Measurements from ENCODE around the gene IQCN. TPM values are rescaled to one million over a fixed set of nuclear protein-coding genes. Genes with fewer than 3 reads are reported as not detected.
A peak's percentile ranks its signal among the peaks of the same experiment; 100 is the strongest.

IQCN gene
- polyA plus RNA-seq, 4 donors = 4.6 to 7.2 (median 5.5) TPM

DNA sequence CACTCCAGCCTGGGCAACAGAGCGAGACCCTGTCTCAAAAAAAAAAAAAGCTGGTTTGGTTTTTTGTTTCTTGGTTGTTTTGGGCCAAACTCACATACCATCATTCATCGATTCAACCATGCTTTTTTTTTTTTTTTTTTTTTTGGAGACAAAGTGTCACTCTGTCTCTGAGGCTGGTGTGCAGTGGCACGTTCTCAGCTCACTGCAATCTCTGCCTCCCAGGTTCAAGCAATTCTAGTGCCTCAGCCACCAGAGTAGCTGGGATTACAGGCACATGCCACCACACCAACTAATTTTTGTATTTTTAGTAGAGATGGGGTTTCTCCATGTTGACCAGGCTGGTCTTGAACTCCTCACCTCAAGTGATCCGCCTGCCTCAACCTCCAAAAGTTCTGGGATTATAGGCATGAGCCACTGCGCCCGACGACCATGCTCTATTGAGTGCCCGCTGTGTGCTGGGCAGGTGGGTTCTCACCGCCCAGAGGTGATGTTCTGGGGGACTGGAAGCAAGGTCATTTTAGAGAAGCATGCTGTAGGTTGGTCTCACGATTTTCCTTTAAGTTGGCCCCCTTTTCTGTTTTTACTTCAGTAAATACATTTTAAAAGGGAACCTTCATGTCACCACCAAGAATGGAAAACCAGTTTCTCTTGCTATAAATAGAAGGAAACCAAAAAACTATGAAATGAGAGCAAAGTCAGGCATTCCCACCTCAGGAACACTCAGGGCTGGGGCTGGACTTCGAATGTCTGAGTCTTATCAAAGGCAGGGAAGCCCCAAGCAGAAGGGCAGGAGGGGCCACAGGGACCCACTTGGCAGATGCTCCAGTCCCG, 15.4 kb upstream of the IQCN start:
- no peak for DNase-seq (ENCODE audit: low read depth in 4 of 4, low spot score in 3 of 4)

DNA sequence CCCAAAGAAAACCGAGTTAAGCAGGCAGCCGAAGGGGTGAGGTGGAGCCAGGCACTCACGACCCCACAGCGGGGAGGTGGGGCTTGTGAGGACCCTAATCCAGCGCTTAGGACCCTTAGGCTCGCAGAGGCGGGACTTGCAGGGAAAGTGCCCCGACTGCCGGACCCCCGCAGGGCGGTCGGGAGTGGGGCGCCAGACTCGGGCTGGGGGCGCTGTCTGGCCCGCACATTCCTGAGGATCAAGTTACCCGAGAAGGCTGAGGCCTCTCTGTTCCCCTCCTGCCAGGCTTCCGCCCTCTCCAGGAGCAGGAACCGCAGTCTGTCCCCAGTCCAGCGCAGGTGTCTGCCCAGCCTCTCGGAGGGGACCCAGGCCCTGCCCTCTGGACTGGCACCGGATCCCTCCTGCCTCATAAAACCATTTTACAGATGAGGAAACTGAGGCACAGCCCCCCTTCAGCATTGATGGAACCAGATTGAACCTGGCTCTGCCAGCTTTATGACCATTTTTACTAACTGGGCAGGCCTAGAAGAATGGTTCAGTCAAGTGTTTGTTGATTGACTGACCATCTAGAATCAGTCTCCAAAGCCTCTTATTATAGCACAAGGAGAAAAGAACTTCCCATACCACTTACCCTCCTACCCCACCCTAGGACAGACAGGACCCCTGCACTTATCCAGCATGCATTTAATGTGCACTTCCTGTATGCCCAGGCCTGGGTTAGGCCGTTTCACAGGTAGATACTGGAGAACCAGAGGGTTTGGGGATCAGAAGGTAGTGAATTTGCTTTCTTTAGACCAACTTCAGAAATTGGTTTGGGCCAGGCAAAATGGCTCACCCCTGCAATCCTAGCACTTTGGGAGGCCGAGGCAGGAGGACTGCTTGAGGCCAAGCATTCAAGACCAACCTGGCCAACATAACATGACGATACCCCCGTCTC, 13.9 kb upstream of the IQCN start:
- no peak for DNase-seq (ENCODE audit: low read depth in 4 of 4, low spot score in 3 of 4)

DNA sequence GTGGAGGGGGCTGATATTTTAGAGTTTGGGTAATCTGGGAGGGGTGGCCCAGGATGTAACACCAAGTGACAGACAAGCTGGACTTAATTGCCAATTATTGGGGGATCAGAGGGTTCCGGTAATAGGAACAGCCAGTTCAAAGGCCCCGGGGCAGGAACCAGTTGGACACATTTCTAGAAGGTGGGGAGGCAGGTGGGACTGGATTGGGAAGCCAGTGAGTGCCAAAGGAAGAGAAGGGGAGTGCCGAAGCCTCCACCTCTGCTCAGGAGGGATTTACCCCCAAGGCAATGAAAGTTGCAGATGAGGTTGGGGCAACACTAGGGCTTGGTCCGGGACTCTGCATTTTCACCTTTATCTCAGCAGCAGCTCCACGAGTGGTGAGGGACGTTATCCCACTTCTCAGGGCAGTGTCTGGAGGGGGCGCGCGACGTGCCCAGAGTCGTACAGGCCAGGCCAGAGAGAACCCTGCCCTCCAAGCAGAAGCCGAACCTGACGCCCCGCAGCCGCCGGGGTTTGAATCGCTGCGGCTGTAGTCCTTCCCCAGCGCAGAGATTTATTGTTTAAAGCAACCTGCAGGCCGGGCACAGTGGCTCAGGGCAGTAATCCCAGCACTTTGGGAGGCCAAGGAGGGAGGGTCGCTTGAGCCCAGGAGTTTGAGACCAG, 12.9 kb upstream of the IQCN start:
- no peak for DNase-seq (ENCODE audit: low read depth in 4 of 4, low spot score in 3 of 4)

DNA sequence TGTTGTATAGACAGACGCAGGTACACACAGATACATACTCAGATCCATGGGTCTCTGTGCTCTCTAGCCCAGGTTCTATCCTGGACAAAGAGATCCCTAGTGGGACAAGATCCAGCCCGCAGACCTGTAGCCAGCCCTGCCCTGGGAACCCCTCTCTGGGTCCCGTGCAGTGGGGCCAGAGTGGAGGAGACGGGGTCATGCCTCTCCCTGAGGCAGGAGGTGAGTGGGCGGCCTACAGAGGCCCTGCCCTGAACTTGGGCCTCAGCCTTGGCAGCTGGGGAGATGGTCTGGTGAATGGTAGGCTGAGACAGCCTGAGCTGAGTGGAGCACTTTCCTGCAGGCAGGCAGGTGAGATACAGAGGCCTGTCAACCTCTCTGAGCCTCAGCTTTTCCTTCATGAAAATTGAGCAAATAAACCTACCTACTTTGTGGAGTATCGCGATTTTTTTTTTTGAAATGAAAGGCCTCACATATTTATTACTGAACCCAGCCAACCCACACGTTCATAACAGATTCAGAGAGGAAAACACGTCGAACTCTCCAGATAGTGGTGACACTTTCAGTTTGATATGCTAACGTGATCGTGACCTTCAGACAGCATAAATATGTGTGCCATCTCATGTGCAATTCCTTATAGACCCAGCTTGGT, 10.6 kb upstream of the IQCN start:
- DNase-seq (ENCODE audit: low read depth in 4 of 4, low spot score in 3 of 4) = no peak

DNA sequence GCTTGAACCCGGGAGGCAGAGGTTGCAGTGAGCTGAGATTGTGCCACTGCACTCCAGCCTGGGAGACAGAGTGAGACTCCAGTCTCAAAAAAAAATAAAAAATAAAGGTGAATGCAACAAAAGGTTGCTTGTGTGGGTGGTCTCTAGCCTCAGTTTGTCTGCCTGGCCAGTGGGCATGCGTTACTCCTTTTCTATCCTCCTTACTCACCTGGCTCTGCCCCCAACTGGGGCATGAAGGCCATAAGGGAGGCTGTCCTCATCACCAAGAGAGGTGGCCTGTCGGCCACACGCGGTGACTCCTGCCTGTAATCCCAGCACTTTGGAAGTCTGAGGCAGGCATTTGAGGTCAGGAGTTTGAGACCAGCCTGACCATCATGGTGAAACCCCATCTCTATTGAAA, 9.1 kb upstream of the IQCN start:
- no peak for DNase-seq (ENCODE audit: low read depth in 4 of 4, low spot score in 3 of 4)

DNA sequence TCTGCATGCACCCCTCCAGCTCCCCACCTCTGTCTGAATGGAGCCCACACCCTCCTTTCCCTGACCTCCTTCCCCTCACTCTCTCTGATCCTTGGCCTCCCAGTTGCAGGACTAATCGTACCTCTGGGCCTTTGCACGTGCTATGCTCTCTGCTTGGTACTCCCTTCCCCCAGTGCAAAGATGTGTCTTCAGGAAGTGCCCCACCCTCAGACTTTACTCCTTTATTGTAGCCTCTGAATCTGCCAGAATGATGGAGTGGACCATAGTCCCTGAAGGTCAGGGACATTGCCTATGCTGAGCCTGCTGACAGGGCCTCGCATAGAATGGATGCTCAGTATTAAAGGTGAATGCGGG, 8.5 kb upstream of the IQCN start:
- DNase-seq (ENCODE audit: low read depth in 4 of 4, low spot score in 3 of 4) = no peak

DNA sequence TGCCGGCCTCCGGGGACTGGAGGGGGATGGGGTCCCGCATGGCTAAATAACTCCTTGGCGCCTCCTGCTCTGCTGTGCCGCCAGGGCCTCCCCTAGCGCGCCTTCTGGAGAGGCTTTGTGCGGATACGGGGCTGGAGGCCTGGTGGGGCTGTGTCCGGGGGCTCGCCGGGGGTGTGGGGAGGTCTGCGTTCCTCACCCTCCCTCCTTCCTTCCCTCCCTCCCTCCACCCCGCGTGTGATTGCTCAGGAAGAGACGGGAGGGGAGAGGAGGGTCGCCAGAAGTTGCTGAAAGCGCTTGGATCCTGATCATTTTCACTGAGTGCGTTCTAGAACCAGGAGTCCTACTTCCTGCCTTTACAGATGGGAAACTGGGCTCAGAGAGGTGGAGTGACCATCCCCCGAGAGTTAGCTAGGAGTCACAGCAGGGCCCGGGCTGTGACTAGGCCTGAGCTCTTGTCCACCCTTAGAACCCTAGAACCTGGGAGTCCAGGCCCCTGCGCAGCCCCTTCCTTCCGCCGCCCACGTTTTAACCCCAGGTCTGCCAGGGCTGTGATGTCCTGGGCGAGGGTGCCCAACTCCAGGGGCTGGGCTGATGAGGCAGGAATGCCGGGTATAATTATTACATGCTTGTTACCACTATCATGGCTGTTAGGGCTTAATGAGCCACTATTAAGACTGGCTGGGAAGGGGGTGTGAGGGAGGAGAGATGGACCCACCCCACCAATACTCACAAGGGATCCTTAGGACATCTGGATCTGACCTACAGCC, 8.0 kb upstream of the IQCN start:
- no peak for DNase-seq (ENCODE audit: low read depth in 4 of 4, low spot score in 3 of 4)

DNA sequence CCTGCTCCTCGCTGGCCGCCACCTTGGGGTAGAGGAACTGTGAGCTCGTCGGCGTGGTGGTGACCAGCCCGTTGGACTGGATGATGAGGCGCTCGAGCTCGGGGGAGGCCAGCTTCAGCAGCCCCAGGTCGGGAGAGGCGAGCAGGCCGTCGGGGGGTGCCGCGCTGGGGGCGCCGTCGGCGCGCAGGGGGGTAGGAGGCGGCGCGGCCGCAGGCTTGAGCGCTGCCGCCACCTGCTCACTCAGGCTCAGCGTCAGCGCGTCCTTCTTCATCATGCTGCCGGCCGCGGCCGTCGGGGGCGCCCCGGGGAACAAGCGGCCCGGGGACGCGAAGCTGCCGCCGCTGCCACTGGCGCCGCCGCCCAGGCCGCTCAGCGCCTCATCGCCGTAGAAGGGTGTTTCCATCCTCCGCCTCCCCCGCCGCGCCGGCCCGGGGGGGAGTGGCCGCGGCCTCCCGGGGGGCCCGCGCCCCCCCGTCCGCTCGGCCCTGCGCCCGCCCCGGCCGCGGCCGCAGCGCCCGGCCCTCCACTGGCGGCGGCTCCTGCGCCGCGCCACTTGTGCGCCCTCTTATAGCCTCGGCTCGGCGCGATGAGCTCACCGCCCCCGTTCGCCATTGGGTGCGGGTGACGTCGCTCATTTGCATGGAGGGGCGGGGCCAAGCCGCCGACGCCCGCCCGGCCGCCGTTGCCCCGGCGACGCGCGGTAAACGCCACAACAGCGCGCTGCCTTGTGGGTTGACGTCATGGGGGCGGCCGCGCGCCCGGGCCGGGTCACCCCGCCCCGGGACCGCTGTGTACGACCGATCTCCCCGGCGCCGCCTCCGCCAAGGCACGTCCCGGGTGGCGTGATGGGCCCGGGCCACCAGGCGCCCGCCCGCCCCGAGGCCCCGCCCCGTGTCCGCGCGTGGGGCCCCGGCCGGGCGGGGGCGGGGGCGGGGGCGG, 7.1 kb upstream of the IQCN start, which contains the start of gene JUND:
TSS of gene JUND (minus strand) at position 541 of the 939 bp plus-strand sequence. CDS start at position 403, 138 bp downstream.
- peak; percentile 94 to 97 (median 94) for DNase-seq (ENCODE audit: low read depth in 4 of 4, low spot score in 3 of 4)

DNA sequence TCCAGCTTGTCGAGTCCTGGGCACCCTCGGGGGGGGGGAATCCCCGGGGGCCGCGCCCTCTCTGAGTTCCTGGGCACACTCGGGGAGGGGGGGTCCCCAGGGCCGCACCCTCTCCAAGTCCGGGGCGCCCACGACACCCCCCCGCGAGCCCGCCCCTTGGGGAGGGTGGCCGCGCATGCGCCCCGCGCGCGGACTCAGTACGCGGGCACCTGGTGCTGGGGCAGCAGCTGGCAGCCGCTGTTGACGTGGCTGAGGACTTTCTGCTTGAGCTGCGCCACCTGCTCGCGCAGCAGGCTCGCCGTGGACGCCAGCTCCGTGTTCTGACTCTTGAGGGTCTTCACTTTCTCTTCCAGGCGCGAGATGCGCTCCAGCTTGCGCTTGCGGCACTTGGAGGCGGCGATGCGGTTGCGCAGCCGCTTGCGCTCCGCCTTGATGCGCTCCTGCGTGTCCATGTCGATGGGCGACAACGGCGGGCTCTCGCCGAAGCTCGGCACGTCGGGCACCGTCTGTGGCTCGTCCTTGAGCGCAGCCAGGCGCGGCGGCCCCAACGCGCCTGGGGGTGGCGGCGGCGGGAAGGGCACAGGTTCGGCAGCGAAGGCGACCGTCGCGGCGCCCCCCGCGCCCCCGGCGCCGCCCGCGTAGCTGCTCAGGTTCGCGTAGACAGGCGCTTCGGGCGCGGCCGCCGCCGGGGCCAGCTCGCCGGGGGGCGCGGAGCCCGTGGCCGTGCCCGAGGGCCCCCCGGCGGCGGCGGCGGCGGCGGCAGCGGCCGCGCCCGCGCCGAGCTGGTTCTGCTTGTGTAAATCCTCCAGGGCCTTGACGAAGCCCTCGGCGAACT, 6.2 kb upstream of the IQCN start:
- DNase-seq (ENCODE audit: low read depth in 4 of 4, low spot score in 3 of 4) = no peak

DNA sequence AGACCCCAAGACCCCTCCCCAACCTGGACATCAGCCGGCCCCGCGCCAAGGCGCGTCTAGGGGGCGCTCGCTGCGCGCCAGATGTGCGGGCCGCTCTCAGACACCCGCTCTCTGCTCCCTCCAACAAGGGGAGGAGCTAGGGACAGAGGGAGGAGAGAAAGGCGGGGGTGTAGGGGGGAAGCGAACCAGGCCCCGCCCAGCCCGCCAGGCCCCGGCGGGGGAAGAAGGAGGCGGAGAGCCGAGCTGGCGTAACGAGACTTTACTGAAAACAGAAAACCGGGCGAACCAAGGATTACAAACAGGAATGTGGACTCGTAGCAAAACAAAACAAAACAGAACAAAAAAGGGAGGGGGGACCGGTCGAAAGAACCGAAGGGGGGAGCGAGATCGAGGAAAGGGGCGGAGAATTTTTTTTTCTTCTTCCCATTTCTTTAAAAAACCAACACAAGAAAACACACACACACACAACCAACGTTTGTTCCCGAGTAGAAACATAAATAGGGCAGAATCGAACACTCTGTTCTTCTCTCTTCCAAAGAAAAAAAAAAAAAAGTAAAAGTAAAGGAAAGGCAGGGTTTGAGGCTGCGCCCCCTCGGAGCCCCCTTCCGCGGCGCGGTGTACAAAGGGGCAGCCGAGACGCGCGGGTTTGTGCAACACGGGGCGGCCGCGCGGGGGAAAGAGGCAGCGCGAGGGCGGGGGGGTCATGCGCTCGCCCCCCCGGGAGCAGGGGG, 5.4 kb upstream of the IQCN start:
- DNase-seq (ENCODE audit: low read depth in 4 of 4, low spot score in 3 of 4) = peak; percentile 83 to 94 (median 91)

DNA sequence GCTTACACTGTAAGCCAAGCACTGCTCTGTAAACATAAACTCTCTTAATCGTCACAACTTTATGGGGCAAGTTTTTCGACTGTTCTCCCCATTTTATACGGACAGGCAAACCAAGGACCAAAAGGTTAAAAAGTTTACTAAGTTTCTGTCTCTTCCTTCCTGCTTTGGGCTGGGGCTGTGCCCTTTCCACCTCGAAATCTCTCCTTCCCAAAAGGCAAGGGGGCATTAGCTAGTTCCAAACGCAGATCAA, 4.9 kb upstream of the IQCN start:
- no peak for DNase-seq (ENCODE audit: low read depth in 4 of 4, low spot score in 3 of 4)

DNA sequence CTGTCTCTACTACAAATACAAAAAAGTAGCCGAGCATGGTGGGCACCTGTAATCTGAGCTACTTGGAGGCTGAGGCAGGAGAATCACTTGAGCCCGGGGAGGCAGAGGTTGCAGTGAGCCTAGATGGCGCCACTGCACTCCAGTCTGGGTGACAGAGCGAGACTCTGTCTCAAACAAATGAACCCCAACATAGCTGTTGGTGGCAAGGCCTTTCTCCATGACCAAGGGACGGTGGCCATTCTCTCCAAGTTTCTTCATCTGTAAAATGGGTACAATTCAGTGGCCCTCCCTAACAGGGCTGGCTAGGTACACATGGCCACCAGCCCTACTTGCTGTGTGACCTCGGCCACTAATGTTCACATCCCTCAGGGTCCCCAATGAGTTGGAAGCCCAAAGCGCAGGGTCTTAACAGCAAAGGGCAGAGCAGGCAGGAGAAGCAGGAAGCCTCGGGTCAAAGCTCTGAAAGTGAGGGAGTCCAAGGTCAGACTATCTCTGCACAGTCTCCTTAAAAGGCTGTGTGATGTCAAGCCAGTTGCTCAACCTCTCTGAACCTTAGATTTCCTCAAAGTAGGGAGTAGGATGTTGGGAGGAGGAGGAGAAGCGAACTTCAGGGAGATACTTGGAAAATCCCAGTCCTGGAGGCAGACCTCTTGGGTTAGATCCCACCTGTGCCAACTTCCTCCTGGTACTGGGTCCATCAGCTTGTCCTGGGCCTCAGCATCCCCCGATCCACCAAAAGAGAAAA, 4.4 kb upstream of the IQCN start:
- no peak for DNase-seq (ENCODE audit: low read depth in 4 of 4, low spot score in 3 of 4)

DNA sequence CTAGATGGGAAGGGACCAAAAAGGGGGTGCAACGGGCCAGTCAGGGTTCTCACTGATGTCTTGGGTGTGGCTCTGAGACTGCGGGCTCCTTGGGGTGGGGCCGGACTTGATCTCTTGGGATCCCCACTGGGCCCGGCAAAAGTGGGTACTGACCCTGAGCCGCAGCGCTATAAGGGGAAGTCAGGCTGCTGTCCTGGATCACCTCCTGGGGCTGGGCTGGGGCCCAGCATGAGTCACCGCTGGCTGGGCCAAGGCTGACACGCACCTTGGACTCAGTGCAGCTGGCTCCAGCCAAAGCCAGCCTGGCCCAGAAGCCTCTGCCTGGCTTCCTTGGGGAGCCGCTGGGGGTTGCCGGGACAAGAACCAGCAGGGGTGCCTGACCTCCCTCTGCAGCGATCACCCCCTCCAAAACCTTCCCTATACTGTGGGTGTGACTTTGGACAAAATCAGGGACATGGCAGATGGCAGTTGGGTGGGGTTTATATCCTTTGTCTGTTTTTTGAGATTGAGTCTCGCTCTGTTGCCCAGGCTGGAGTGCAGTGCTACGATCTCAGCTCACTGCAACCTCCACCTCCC, 617 bp upstream of the IQCN start:
- DNase-seq (ENCODE audit: low read depth in 4 of 4, low spot score in 3 of 4) = no peak

DNA sequence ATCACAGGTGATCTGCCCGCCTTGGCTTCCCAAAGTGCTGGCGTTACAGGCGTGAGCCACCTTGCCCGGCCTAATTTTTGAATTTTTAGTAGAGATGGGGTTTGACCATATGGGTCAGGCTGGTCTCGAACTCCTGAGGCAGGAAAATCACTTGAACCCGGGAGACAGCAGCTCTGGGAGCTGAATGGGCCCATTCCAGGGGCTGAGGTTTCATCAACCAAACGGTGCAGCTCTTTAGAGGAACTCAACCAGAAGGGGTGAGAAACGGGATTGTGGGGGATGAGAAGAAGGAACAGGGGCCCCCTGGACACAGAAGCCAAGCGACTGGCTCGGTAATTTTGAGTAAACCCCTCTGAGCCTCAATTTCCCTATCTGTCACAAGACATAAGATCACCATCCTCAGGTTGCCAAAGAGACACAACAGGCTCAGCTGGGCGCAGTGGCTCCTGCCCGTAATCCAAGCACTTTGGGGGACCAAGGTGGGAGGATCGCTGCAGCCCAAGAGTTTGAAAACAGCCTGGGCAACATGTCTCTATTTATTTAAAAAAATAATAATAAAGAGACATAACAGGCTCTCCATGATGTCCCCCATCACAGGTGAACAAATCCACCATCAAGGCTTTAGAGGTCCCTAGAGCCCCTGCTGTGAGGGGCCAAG, 562 bp downstream of the IQCN start:
- no peak for DNase-seq (ENCODE audit: low read depth in 4 of 4, low spot score in 3 of 4)

DNA sequence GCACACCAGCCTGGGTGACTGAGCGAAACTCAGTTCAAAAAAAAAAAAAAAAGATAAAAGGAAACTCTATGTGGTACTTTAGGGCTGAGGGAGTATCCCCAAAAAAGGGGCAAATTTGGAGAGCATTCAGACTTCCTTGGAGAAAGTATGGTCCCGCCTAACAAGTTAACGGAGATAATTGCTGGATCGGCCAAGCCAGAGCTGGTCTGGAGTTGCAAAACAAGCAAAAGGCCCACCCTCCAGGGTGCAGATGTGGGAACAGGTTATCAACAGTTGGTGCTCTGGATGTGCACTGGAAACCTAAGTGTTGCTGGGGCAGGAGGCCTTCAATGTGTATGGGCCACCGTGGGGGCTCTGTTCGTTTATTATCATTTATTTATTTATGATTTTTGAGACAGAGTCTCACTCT, 2.8 kb downstream of the IQCN start:
- DNase-seq (ENCODE audit: low read depth in 4 of 4, low spot score in 3 of 4) = no peak

DNA sequence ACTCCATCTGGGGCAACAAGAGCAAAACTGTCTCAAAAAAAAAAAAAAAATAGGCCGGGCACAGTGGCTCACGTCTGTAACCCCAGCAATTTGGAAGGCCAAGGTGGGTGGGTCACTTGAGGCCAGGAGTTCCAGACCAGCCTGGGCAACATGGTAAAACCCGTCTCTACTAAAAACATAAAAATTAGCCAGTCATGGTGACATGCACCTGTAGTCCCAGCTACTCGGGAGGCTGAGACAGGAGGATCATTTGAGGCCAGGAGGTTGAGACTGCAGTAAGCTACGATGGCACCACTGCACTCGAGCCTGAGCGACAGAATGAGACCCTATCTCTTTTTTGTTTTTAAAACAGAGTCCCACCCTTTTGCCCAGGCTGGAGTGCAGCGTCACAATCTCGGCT, 3.9 kb downstream of the IQCN start:
- no peak for DNase-seq (ENCODE audit: low read depth in 4 of 4, low spot score in 3 of 4)

Data from right renal pelvis (tissue), 4 donors.